GM12892 (cell line): ENCODE data around the gene LPIN1.
A peak's percentile ranks its signal among the peaks of the same experiment; 100 is the strongest.

Experiments used
- DNase-seq: peaks from one replicate; pipeline ENCODE4 v3.0.0; 2011; ENCODE audit not compliant: insufficient read length
- FAIRE-seq: peaks from 2 replicates; lab custom pipeline; 2011; peaks lifted over from hg19 to GRCh38; lab: Jason Lieb, UNC
- POLR2A ChIP-seq: IDR thresholded peaks from 2 replicates; pipeline ENCODE4 v1.6.1; 2011; ENCODE audit warnings: low read depth, low read length, control low read depth
- POLR2AphosphoS5 ChIP-seq: IDR thresholded peaks from 2 replicates; pipeline ENCODE4 v1.6.1; 2011; ENCODE audit warnings: low read depth, low read length, control low read depth
- TAF1 ChIP-seq: IDR thresholded peaks from 2 replicates; pipeline ENCODE4 v1.6.1; 2011; ENCODE audit warnings: low read depth, mild to moderate bottlenecking, control low read depth, low read length, borderline replicate concordance

The LPIN1 gene

DNA sequence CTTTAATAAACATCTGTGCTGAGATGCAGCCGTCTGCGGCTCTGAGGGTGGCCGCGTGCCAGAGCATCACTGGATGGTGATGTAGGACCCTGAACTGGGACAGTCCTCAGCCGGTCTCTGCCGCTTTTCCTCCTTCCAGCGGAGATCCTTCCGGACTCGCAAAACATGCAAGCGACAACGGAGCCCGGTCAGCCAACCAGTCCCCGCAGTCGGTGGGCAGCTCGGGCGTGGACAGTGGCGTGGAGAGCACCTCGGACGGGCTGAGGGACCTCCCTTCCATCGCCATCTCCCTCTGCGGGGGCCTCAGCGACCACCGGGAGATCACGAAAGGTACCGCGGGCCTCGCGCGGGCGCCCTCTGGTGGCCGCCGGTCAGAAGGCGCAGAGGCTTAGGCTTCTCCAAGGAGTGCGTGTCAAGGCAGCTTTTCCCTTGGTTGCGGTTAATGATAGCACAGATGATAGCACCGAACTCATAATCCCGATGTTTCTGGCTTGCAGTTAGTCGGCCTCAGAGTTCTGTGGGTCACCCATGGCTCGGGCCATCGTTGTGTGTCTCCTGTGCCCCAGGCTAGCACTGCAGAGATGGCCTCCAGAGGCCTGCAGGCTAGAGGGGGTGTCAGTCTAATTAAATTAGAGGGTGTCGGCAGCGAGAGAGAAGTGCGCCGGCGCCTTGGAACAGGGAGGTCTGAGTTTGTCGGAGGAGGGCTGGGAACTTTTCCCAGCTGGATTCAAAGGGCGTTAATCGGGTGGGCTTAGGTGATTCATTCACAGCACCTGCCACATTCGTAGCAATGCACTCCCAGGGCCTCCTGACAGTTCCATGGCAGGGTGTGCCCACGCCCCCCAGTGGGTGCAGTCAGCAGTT lies 38.5 kb downstream of the LPIN1 start:
- FAIRE-seq (peak; percentile 83), DNase-seq (peak; percentile 53)
- no peak for TF ChIP-seq TAF1
- no peak for TF ChIP-seq POLR2A
- TF ChIP-seq POLR2AphosphoS5 = no peak

DNA sequence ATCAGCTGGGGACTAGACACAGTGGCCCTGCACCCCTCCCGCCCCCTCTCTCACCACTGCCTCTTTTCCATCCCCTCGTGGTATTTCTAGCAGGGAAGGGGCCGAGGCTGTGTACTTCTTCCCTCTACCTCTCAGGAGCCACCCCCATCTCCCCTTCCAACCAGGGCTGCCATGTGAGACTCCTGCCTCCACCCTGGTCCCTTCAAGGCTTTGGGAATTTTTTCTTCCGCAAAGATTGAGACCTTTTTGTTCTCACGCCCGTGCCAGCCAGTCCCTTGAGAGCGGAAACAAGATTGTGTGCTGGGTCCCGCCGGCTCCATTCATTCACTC lies 39.1 kb downstream of the LPIN1 start:
- no peak for DNase-seq
- TF ChIP-seq TAF1 (no peak), POLR2AphosphoS5 (no peak), POLR2A (no peak)
- FAIRE-seq = no peak

DNA sequence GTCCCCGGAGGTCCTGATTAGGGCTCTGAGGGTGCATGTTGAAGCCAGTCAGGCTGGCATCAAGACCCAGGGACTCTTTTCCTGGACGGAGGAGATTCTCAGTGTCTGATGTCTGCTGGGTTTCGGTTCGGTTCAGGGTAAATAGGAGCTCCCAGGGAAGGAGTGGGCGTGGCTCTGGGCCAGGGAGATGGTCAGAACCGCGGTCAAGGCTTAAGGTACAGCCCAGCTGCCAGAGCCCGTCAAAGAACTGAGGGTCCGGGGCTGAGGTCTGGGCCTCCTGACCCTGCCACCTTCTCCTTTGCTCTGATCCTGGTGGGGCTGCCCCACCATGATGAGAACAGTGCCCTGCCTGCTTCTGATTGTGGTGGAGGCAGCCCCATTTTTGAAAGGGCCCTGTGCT lies 39.8 kb downstream of the LPIN1 start:
- DNase-seq (no peak), FAIRE-seq (no peak)
- TF ChIP-seq POLR2A (no peak), TAF1 (no peak), POLR2AphosphoS5 (no peak)

DNA sequence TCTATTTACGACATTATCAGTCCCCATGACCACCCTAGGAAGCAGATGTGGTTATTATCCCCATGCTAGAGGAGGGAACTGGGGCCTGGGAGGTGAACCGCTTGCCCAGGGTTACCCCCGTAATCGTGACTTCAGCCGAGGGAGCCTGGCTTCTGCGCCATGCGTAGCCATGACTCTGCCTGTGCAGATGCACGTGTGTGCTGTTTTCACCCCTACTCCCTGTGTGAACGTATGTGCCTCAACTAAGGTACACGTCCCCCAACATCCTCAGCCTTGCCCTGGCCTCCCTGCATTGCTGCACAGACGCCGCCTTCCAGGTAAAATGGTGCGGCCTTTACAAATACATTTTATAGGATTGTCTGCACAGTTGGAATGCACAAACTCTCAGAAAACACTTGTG lies 40.2 kb downstream of the LPIN1 start:
- no peak for FAIRE-seq
- TF ChIP-seq POLR2AphosphoS5 (no peak), POLR2A (no peak), TAF1 (no peak)
- DNase-seq = no peak

DNA sequence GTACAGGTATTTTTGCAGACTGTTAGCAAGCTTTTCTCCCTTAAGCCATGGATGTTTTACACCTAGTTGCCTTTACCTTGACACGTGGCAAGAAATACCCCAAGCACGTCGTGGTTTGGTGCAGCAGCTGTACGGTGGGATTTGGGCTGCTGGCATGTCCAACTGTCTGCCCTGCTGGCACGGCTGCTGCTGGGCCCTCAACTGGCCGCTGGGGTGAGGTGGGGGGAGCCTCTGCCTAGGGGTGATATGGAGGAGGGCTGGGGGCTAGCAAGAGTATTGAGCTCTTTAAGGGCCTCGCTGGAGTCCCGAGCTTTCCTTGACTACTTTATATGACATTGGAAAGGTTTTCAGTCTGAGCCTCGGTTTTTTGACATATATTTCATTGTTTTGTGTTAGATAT lies 41.6 kb downstream of the LPIN1 start:
- DNase-seq (no peak), FAIRE-seq (no peak)
- TF ChIP-seq TAF1 = no peak

DNA sequence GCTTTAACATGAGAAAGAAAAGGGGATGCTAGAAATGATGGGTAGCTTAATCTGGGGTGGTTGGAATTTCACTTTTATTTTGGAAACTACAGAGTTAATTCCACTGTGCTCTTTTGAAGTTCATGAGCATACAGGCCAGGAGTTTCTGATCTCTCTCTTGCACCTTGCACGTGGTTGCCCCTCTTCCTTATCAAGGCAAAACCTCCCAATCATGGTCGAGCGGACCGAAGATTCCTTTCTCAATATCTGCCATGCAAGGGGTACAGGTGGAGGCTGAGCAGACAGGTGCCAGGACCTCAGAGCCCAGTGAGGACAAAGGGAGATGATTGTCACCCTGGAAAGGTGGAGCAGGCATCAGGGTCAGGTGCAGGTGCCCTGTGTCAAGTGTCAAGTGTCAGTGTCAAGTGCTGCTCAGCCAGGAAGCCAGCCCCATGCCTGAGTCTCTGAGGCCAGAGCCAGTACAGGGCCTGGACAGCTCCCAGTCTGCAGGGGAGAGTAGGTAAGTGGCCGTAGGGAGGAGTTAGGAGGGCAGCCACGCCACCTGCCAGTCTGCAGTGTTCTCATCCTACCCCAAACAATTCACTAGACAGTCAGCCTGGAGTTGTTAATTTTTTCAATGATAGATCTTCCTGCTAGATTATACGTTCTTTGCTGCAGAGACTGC lies 42.2 kb downstream of the LPIN1 start:
- TF ChIP-seq POLR2AphosphoS5 (no peak), POLR2A (no peak), TAF1 (no peak)
- FAIRE-seq = no peak
- no peak for DNase-seq

- TF ChIP-seq TAF1 = no peak
- no peak for TF ChIP-seq POLR2AphosphoS5
- no peak for TF ChIP-seq POLR2A
- no peak for DNase-seq
- FAIRE-seq = peak; percentile 80
Measured at GRCh38 chr2:11789243-11789642, 42.8 kb downstream of the LPIN1 start.

DNA sequence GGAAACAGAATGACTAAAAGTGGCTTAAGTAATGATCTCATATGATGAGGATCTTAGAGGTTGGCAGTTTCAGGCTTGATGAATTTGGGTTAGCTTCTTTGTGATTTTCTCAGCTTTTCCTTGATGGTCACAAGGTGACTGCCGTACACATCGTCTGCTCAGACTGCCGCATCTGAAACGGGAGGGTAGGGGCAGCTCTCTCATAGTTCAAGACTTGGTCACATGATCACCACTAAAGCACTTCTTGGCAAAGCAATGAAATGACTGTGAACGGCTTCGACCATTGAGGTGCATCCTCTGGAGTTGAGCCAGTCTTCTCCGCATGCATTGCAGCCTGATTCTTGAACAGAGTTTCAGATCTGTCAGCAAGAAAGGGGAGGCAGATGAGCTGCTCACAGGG lies 43.8 kb downstream of the LPIN1 start:
- FAIRE-seq (no peak), DNase-seq (no peak)
- no peak for TF ChIP-seq POLR2AphosphoS5
- TF ChIP-seq POLR2A = no peak
- no peak for TF ChIP-seq TAF1

DNA sequence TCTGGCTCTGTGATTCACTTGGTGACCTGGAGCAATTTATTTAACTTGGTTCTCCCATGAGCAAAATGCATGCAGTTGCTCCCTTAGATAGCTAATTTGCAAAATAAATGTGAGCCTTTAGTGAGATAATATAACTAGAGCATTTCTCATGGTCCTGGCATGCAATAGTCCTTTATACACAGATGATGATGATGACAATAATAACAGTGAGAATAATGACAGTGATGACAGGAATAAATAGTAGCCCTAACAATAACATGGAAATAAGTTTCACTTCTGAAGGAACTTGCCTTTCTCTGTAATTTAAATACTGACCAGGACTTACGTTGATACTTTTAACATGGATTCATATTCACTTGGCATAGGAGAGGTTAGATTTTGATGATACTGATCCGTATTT lies 49.2 kb downstream of the LPIN1 start:
- FAIRE-seq (no peak), DNase-seq (no peak)
- TF ChIP-seq POLR2AphosphoS5 (no peak), TAF1 (no peak), POLR2A (no peak)

- FAIRE-seq (no peak), DNase-seq (no peak)
- TF ChIP-seq POLR2A = no peak
- no peak for TF ChIP-seq TAF1
- no peak for TF ChIP-seq POLR2AphosphoS5
Measured at GRCh38 chr2:11796190-11797171, 50.0 kb downstream of the LPIN1 start.

- no peak for TF ChIP-seq POLR2AphosphoS5
- TF ChIP-seq POLR2A = no peak
- TF ChIP-seq TAF1 = no peak
- DNase-seq = no peak
- no peak for FAIRE-seq
Measured at GRCh38 chr2:11797846-11798245, 51.4 kb downstream of the LPIN1 start.
